ENCODE measurements around the gene RAB31. TPM values are rescaled to one million over a fixed set of nuclear protein-coding genes. Genes with fewer than 3 reads are reported as not detected.

The RAB31 gene
- total RNA-seq, 4 donors from 2014 or later: 3.2 to 7.1 (median 4.4) TPM

- Histone ChIP-seq H3K27ac (no peak overlapping the region), H3K27me3 (no peaks in the 10 kb centered on the region), H3K9me3 (no peaks in the 10 kb centered on the region), H3K4me3 (no peak overlapping the region), H3K4me1 (no peaks in the 10 kb centered on the region), H3K36me3 (no peaks in the 10 kb centered on the region)
- TF ChIP-seq, protein P1, sequence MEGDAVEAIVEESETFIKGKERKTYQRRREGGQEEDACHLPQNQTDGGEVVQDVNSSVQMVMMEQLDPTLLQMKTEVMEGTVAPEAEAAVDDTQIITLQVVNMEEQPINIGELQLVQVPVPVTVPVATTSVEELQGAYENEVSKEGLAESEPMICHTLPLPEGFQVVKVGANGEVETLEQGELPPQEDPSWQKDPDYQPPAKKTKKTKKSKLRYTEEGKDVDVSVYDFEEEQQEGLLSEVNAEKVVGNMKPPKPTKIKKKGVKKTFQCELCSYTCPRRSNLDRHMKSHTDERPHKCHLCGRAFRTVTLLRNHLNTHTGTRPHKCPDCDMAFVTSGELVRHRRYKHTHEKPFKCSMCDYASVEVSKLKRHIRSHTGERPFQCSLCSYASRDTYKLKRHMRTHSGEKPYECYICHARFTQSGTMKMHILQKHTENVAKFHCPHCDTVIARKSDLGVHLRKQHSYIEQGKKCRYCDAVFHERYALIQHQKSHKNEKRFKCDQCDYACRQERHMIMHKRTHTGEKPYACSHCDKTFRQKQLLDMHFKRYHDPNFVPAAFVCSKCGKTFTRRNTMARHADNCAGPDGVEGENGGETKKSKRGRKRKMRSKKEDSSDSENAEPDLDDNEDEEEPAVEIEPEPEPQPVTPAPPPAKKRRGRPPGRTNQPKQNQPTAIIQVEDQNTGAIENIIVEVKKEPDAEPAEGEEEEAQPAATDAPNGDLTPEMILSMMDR (IDR thresholded peaks at IDR 0.05 in 4 of 5, conservative IDR thresholded peaks at IDR 0.05 in 1 of 5): no peak
- TF ChIP-seq POLR2A (IDR thresholded peaks at IDR 0.05): no peak
- ATAC-seq (no peak), DNase-seq (no peak)
- intact Hi-C loops (cut with DNase I; ENCODE audit: low total_unique reads) (no loop called here), in situ Hi-C loops (cut with MboI; ENCODE audit: low sequenced_read_pairs in 4 of 4) (no loop called here)
Observed at GRCh38 chr18:9736286-9736835, 28.3 kb downstream of the RAB31 start.

DNA sequence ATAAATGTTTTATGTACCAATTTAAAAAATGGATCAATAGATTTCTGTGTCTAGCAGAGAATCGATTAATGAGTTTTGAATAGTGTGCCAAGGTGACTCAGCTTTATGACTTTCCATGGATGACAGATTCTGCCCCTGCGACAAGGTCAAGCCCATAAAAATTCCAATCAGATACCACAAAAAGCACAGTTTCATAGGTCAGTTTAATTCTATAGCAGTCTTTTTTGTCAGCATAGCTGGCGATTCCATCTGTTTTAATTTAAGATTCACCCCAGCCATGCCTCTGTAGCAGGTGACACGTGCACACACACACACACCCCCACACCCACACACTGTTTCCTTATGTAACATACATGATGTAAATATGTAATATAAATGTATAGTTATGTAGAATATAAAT, 28.9 kb downstream of the RAB31 start:
- Histone ChIP-seq H3K4me3 (no peak overlapping the region), H3K9me3 (no peaks in the 10 kb centered on the region), H3K27ac (no peak overlapping the region), H3K36me3 (no peaks in the 10 kb centered on the region), H3K4me1 (no peaks in the 10 kb centered on the region), H3K27me3 (no peaks in the 10 kb centered on the region)
- in situ Hi-C loops (cut with MboI; ENCODE audit: low sequenced_read_pairs in 4 of 4): no loop called here
- ATAC-seq: no peak
- TF ChIP-seq POLR2A (IDR thresholded peaks at IDR 0.05): no peak
- TF ChIP-seq, protein P1 (IDR thresholded peaks at IDR 0.05 in 4 of 5, conservative IDR thresholded peaks at IDR 0.05 in 1 of 5): no peak
- intact Hi-C loops (cut with DNase I; ENCODE audit: low total_unique reads): no loop called here
- DNase-seq: no peak

DNA sequence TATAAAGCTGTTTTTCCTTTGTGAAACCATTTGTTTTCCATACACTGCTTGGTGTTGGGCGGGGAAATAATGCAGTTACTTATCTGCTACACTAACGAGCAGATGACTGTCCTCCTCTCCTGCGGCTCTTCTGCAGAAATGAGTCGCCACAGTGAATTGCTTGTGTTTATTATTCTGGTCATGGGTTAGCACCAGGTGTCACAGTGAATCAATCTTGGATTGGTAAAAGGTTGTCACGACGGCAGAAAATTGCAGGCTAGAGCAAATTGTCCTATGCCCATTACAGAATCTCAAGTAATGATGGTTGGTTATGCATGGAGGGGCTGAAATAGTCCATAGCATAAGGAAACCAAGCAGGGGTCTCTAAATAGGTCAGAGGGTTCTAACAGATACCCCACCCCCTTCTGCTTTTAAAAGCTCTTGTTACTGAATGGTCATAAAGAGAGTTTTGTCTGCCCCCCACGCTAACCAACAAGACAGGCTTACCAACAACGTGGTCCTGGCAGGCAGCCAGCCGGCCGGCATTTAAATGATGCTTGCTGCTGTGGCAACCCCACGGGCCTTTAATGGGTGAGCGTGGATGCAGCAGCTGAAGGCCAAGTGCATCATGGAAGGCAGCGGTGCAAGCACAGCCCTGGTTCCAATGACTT, 29.5 kb downstream of the RAB31 start:
- no peak for DNase-seq
- Histone ChIP-seq H3K9me3 (no peaks in the 10 kb centered on the region), H3K4me1 (no peaks in the 10 kb centered on the region), H3K27ac (no peak overlapping the region), H3K27me3 (no peaks in the 10 kb centered on the region), H3K4me3 (no peak overlapping the region), H3K36me3 (no peaks in the 10 kb centered on the region)
- no peak for ATAC-seq
- in situ Hi-C loops (cut with MboI; ENCODE audit: low sequenced_read_pairs in 4 of 4): no loop called here
- no peak for TF ChIP-seq POLR2A (IDR thresholded peaks at IDR 0.05)
- TF ChIP-seq, protein P1 (IDR thresholded peaks at IDR 0.05 in 4 of 5, conservative IDR thresholded peaks at IDR 0.05 in 1 of 5): no peak
- intact Hi-C loops (cut with DNase I; ENCODE audit: low total_unique reads): no loop called here

DNA sequence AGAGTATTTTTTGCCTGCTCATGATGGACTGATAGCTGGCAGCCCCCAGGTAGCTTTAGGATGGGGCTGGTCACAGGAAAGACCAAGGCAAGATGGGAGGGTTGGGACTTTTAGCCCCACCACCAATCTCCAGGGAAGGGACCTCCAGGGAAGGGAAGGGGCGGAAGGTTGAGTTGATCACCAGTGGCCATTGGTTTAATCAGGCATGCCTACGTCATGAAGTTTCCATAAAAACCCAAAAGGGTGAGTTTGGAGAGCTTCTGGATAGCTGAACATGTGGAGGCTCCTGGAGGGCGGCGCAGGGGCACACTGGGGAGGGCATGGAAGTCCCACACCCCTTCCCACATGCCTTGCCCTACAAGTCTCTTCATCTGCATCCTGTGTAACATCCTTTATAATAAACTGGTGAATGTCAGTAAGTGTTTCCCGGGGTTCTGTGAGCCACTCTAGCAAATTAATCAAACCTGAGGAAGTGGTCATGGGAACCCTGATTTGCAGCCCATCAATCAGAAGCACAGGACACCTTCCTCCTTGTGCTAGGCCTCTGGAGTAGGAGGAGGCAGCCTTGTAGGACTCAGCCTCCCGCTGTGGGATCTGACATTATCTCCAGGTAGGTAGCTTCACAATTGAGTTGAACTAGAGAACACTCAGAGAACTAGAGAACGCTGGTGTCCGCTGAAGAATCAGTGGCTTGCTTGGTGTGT, 30.3 kb downstream of the RAB31 start:
- intact Hi-C loops (cut with DNase I; ENCODE audit: low total_unique reads) (no loop called here), in situ Hi-C loops (cut with MboI; ENCODE audit: low sequenced_read_pairs in 4 of 4) (no loop called here)
- H3K27me3 ChIP-seq: no peaks in the 10 kb centered on the region
- no peak for TF ChIP-seq POLR2A (IDR thresholded peaks at IDR 0.05)
- TF ChIP-seq, protein P1 (IDR thresholded peaks at IDR 0.05 in 4 of 5, conservative IDR thresholded peaks at IDR 0.05 in 1 of 5): no peak
- H3K27ac ChIP-seq: no peak overlapping the region
- DNase-seq (no peak), ATAC-seq (no peak)
- H3K4me3 ChIP-seq: no peak overlapping the region
- H3K4me1 ChIP-seq: peaks cover 0 to 3% of the 10 kb centered on the region in 2 donors
- H3K36me3 ChIP-seq: no peaks in the 10 kb centered on the region
- no peaks in the 10 kb centered on the region for H3K9me3 ChIP-seq

Data from gastrocnemius medialis (tissue), 4 donors.